Measurements from ENCODE around the gene MMS22L. TPM values are rescaled to one million over a fixed set of nuclear protein-coding genes. Genes with fewer than 3 reads are reported as not detected.
"Not testable (repeated sequence)": the region's sequence is repeated elsewhere in the genome, so short reads cannot be mapped to it uniquely, and the experiment has no call there.

Gene MMS22L
- total and polyA plus RNA-seq, 2 experiments from 2014 or later, result 11.7 to 49.5 TPM

- H2AFZ ChIP-seq; DNase-seq (ENCODE audit: low spot score); H3K27me3 Mint-ChIP-seq (ENCODE audit: insufficient read depth, low read depth, poor library complexity); H3K4me2 ChIP-seq; H4K20me1 ChIP-seq (replicated peaks; ENCODE audit: insufficient read depth); H3K27ac Mint-ChIP-seq; H3K4me1 ChIP-seq (ENCODE audit: insufficient read depth); H3F3A ChIP-seq (replicated peaks; ENCODE audit: low read depth); H3K4me1 Mint-ChIP-seq; H3K27me3 ChIP-seq (ENCODE audit: insufficient read depth); H3K79me2 ChIP-seq (replicated peaks; ENCODE audit: insufficient read depth); ATAC-seq; H3K9me2 ChIP-seq (ENCODE audit: insufficient read depth); H3K27ac ChIP-seq (ENCODE audit: low read depth); H3K36me3 ChIP-seq (ENCODE audit: insufficient read depth); H3K4me3 ChIP-seq; H3K4me3 Mint-ChIP-seq: not testable (repeated sequence)
- peaks cover 42% of the 10 kb centered on the region for H3K9me3 Mint-ChIP-seq
- peaks cover 53% of the 10 kb centered on the region for H3K36me3 Mint-ChIP-seq (ENCODE audit: low read depth)
These were observed 127.6 kb downstream of the MMS22L start for GRCh38 chr6:97155447-97155846.

DNA sequence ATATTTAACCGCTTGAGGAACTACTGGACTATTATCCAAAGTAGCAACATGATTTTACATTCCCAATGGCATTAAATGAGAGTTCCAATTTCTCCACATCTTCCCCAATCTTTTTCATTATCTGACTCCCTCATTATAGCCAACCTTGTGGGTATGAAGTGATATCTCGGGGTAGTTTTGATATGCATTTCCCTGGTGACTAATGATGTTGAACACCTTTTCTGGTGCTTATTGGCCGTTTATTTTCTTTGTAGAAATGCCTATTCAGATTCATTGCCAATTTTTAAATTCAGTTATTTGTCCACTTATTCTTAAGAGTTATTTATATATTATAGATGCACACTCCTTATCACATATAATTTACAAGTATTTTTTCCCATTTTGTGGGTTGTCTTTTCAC, 129.0 kb downstream of the MMS22L start:
- H3K27ac Mint-ChIP-seq, result no peak overlapping the region
- no peaks in the 10 kb centered on the region for H3K36me3 ChIP-seq (ENCODE audit: insufficient read depth)
- no peaks in the 10 kb centered on the region for H3K9me2 ChIP-seq (ENCODE audit: insufficient read depth)
- no peak overlapping the region for H3K27ac ChIP-seq (ENCODE audit: low read depth)
- H3K4me2 ChIP-seq, result no peak overlapping the region
- H4K20me1 ChIP-seq (replicated peaks; ENCODE audit: insufficient read depth), result 0 out of 2 replicates have a peak, but pooled peaks cover 2% of the 10 kb centered on the region
- no peak overlapping the region for H3K4me3 ChIP-seq
- H3K4me3 Mint-ChIP-seq, result no peak overlapping the region
- H3K9me3 Mint-ChIP-seq, result peaks cover 38% of the 10 kb centered on the region
- no peaks in the 10 kb centered on the region for H3K27me3 ChIP-seq (ENCODE audit: insufficient read depth)
- H3K27me3 Mint-ChIP-seq (ENCODE audit: insufficient read depth, low read depth, poor library complexity), result peaks cover 3% of the 10 kb centered on the region
- DNase-seq (ENCODE audit: low spot score), result no peak
- peaks cover 47% of the 10 kb centered on the region for H3K36me3 Mint-ChIP-seq (ENCODE audit: low read depth)
- H3F3A ChIP-seq (replicated peaks; ENCODE audit: low read depth), result no peaks in the 10 kb centered on the region
- ATAC-seq, result no peak
- no peaks in the 10 kb centered on the region for H3K4me1 Mint-ChIP-seq
- no peak overlapping the region for H2AFZ ChIP-seq
- no peaks in the 10 kb centered on the region for H3K79me2 ChIP-seq (replicated peaks; ENCODE audit: insufficient read depth)
- H3K4me1 ChIP-seq (ENCODE audit: insufficient read depth), result no peaks in the 10 kb centered on the region
- TF ChIP-seq, protein P1, sequence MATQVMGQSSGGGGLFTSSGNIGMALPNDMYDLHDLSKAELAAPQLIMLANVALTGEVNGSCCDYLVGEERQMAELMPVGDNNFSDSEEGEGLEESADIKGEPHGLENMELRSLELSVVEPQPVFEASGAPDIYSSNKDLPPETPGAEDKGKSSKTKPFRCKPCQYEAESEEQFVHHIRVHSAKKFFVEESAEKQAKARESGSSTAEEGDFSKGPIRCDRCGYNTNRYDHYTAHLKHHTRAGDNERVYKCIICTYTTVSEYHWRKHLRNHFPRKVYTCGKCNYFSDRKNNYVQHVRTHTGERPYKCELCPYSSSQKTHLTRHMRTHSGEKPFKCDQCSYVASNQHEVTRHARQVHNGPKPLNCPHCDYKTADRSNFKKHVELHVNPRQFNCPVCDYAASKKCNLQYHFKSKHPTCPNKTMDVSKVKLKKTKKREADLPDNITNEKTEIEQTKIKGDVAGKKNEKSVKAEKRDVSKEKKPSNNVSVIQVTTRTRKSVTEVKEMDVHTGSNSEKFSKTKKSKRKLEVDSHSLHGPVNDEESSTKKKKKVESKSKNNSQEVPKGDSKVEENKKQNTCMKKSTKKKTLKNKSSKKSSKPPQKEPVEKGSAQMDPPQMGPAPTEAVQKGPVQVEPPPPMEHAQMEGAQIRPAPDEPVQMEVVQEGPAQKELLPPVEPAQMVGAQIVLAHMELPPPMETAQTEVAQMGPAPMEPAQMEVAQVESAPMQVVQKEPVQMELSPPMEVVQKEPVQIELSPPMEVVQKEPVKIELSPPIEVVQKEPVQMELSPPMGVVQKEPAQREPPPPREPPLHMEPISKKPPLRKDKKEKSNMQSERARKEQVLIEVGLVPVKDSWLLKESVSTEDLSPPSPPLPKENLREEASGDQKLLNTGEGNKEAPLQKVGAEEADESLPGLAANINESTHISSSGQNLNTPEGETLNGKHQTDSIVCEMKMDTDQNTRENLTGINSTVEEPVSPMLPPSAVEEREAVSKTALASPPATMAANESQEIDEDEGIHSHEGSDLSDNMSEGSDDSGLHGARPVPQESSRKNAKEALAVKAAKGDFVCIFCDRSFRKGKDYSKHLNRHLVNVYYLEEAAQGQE (IDR thresholded peaks at IDR 0.05; ENCODE audit: unreplicated experiment), result no peak
- TF ChIP-seq ZNF462 (CRISPR knock-in tag; IDR thresholded peaks at IDR 0.05) (no peak), POLR2AphosphoS5 (IDR thresholded peaks at IDR 0.05; ENCODE audit: low read depth) (no peak), STAT1 (IDR thresholded peaks at IDR 0.05; ENCODE audit: unreplicated experiment) (no peak), NANOG (IDR thresholded peaks at IDR 0.05; ENCODE audit: borderline replicate concordance) (no peak), ZNF114 (CRISPR knock-in tag; IDR thresholded peaks at IDR 0.05) (no peak), EZH2phosphoT487 (IDR thresholded peaks at IDR 0.05; ENCODE audit: unreplicated experiment) (no peak), JUNB (IDR thresholded peaks at IDR 0.05; ENCODE audit: unreplicated experiment) (no peak), ZNF331 (CRISPR knock-in tag; IDR thresholded peaks at IDR 0.05; ENCODE audit: low read depth) (no peak), CREB1 (CRISPR knock-in tag; IDR thresholded peaks at IDR 0.05; ENCODE audit: low read depth) (no peak), EZH2 (IDR thresholded peaks at IDR 0.05; ENCODE audit: low read depth, unreplicated experiment) (no peak)
- TF ChIP-seq, protein P2, sequence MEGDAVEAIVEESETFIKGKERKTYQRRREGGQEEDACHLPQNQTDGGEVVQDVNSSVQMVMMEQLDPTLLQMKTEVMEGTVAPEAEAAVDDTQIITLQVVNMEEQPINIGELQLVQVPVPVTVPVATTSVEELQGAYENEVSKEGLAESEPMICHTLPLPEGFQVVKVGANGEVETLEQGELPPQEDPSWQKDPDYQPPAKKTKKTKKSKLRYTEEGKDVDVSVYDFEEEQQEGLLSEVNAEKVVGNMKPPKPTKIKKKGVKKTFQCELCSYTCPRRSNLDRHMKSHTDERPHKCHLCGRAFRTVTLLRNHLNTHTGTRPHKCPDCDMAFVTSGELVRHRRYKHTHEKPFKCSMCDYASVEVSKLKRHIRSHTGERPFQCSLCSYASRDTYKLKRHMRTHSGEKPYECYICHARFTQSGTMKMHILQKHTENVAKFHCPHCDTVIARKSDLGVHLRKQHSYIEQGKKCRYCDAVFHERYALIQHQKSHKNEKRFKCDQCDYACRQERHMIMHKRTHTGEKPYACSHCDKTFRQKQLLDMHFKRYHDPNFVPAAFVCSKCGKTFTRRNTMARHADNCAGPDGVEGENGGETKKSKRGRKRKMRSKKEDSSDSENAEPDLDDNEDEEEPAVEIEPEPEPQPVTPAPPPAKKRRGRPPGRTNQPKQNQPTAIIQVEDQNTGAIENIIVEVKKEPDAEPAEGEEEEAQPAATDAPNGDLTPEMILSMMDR (conservative IDR thresholded peaks at IDR 0.05; ENCODE audit: low read depth in 2 of 2), result no peak

Data from GM23338 (cell line).